ENCODE results near the gene TJP2.
"Not testable (repeated sequence)": the region's sequence is repeated elsewhere in the genome, so short reads cannot be mapped to it uniquely, and the experiment has no call there.

Gene TJP2

GRCh38 chr9:69164573-69164972, 9.5 kb upstream of the TJP2 start:
- DNase-seq = not testable (repeated sequence)

- no peak for DNase-seq
These were observed 8.5 kb upstream of the TJP2 start for GRCh38 chr9:69165581-69165980.

- DNase-seq = peak; percentile 68 to 69
These were observed 5.3 kb upstream of the TJP2 start for GRCh38 chr9:69168709-69169217.

- no peak for DNase-seq
These were observed 3.8 kb upstream of the TJP2 start for GRCh38 chr9:69170231-69170630.

DNA sequence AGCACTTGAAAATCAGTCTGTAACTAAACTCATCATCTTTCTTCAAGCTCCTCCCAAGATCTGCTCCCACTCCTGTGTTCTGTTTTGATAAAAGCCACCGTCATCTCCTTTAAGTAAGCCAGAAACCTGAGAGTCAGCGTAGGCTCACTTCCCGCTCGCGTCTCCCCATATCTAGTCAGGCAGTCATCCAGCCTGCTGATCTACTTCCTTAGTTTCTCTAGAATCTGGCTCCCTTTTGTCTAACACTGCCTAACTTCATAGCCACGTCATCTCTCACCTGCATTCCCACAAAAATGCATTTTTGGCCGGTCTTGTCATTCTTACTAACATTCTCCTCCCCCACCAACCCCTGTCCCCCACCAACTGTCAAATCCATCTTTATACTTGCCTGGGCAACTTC, 3.0 kb upstream of the TJP2 start:
- DNase-seq = no peak

- DNase-seq = no peak
These were observed 2.6 kb upstream of the TJP2 start for GRCh38 chr9:69171517-69171916.

DNA sequence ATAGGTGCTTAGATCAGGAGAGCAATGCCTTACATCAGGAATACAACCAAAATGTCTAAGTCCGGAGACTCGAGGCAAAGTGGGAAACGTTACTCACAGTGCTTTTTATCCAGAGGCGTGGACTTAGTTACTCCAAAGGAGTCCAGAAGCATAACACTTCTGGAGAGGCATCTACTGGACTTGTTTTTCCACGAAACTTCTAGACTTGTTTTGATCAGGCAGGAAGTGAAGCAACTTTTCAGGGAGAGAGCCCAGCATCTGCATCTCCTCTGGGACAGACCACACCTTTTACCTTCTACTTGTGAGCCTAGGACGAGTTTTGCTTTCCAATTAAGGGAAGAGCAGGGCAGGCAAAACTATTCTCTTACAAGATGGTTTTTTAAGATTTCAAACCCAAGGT, 1.2 kb upstream of the TJP2 start:
- no peak for DNase-seq

- no peak for DNase-seq
These were observed 583 bp upstream of the TJP2 start for GRCh38 chr9:69173497-69173890.

GRCh38 chr9:69174616-69175463, 763 bp downstream of the TJP2 start:
- DNase-seq = peak; percentile 53 to 68

- no peak for DNase-seq
These were observed 1.4 kb downstream of the TJP2 start for GRCh38 chr9:69175486-69175885.

DNA sequence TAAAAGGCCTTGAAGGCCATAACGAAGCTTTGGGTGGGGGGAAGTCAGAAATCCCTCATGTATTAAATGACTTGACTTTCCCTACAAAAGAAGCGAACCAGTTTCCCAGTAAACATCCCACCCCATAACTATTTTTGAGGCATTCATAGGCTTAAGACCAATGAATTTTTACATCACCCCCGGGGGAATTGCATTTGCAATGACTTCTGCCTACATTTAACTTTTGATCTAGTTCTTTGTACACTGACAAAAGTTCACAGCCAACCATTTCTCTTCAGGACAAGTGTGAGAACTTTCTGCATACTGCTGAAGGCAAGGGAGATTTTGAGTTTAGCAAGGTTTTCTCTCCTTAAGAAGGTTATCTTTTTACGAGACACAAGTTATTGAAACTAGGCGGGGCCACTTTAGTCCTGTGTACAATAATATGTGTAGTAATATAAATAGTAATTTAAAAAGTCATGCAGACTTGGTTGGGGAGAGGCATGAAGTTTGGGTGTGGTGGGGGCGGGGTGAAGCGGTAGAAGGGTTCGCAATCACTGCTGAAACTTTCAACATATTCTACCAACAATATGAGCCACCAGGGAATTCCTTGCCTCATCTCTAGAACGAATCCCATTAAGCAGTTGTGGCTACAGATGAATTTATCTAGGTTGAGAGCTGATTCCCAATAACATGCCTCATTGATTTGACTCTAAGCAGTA, 2.5 kb downstream of the TJP2 start:
- DNase-seq = peak in 1 of 2 donors; percentile 9

DNA sequence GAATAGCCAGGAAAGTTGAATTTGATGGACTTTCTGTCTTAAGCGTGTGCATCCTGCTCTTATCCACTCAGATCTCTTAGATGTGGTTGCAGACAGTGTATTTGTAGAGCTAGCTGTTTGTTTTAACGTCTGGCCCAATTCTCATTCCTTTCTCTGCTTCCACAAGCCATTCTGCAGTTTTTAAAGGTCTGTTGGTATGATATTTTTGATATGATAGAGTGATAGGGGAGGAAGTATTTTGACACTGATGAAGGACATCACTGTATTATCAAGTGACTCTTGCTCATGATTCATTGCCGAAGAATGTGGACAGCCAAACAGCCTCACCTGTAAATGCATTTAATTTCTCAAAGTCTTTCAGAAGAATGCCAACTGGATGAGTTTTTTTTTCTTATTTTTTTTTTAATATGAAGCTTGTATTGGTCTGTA, 4.5 kb downstream of the TJP2 start:
- DNase-seq = no peak

- DNase-seq = no peak
These were observed 5.0 kb downstream of the TJP2 start for GRCh38 chr9:69179037-69179436.

GRCh38 chr9:69180200-69180599, 6.1 kb downstream of the TJP2 start:
- DNase-seq = no peak

GRCh38 chr9:69180670-69181069, 6.6 kb downstream of the TJP2 start:
- DNase-seq = peak; percentile 35 to 40

GRCh38 chr9:69181908-69182353, 7.9 kb downstream of the TJP2 start:
- no peak for DNase-seq

- DNase-seq = no peak
These were observed 10.2 kb downstream of the TJP2 start for GRCh38 chr9:69184266-69184665.

- DNase-seq = no peak
These were observed 12.9 kb downstream of the TJP2 start for GRCh38 chr9:69186841-69187611.

DNA sequence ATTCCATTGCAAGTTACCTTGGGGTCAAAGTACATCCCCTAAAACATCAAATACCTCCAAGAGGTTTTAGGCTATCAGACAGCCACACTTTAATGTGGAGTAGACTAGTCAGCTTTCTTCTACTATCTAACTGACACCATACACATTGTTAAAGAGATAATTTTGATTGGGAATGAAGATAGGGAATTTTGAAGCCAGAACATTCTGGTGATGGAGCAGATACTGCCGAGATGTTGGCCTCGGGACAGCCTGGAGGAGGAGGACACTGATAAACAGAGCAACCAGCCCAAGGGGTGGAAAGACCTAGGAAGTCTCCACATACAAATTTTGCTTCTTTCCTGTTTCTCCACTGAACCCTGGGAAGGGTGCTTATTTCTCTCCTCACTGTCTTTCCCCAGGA, 14.9 kb downstream of the TJP2 start:
- DNase-seq = no peak

DNA sequence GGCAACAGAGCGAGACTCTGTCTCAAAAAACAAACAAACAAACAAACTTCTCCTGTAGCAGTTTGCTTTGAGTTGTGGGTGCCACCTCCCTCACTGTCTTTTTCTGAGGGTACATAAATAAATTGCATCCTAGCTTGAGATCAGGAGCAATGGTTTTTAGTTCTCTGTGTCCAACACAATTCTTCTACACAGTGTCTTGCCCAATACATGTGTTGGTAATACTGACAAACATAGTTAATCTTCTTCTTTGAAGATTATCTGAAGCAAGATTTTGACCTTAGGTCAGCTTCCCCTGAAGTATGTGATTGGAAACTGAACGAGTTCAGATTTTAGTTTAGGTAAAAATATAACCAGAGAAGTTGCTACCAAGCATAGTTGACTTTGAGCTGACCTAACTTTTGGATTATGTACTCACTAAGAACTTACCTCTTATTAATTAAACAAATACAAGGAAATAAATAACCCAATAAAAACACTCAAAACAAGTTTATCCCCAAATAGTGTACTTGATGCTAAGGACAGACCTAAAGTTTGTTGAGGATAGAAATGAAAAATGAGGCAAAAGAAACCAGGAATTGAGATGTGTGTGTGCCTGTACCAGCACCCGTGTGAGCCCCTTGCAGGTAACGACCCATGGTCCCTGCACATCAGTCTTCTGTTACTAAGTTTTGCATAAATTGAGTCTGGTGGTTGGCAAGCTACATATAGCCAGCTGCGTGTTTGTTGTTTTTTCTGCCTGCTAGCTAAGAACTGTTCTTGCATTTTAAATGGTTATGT, 16.2 kb downstream of the TJP2 start:
- no peak for DNase-seq

DNA sequence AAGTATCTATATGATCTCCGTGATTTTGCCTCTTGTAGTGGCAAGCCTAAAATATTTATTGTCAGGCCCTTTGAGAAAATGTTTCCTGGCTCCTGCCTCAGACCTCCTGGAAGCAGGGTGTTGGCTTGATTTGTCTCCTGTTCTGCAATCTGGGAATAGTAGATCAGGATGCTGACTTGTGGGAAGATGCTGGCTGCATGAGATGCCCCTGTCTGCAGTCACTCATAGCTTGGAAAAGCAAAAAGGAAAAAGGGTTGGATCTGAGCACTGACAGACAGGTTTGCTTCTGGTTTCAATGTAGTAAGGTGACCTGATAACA, 16.7 kb downstream of the TJP2 start:
- no peak for DNase-seq

- no peak for DNase-seq
These were observed 17.2 kb downstream of the TJP2 start for GRCh38 chr9:69191231-69191630.

DNA sequence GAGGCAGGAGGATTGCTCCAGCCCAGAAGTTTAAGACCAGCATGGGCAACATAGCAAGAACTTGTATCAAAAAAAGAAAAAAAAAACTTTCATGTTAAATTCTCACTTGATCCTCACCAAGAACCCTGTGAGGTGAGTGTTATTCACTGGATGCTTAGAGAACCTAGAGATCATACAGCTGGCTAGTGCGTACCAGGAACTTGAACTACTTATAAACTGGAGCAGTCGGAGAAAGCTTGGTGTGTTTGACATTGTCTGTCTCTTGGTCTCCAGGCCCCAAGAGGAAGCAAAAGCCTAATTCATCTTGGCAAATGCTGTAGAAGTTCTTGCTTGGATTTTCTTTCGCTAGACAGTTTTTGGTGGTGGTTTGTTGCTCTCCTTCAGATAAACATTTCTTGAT, 18.1 kb downstream of the TJP2 start:
- no peak for DNase-seq

Data from stimulated activated CD4-positive, alpha-beta T cell treated with anti-CD3 and anti-CD28 coated beads, Interleukin-2, amount 100 ng/mL, for 24 hours (primary cell).